Activated CD8-positive, alpha-beta memory T cell treated with anti-CD3 and anti-CD28 coated beads, Interleukin-2, amount 50 U/mL, for 24 hours (primary cell): ENCODE results near the gene ANAPC2.

Experiments used
- DNase-seq: peaks from one replicate; pipeline ENCODE4 v3.0.0-alpha.2; 2020; ENCODE audit errors: extremely low read depth

Gene ANAPC2

DNA sequence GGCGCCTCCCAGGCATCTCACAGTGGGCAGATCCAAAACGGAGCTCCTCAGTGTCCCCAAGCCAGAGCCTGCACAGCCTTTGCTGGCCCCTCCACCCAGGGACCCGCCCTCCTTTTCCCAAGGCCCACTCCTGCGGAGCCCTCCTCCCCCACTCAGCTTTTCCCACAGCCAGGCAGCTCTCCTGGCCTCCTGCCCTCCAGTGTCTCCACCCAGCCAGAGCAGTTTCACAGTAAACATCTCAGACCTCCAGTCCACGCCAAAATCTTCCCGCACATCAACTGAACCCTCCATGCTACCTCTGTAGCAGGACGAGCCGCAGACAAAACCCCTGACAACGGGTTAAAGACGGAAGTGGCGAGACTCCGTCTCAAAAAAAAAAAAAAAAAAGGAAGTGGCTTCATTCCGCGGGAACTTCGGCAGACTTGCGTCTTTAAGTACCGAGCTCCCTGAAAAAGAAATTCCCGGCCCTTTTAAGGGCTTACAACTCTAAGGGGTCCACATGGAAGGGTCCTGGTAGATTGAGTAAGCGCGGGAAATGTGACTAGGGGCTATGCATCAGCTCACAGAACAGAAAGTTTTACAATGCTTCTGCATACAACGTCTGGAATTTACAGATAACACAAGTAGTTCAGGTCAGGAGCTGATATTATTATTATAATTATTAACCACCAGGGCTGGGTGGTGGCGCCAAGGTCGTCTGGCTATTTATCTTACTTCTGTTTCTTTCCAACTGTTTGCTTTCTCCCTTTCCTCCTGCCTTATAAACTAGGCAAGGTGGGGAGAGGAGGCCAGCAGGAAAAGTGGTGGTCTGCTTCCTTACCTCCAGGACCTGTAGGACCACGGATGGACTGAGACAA lies 60.8 kb downstream of the ANAPC2 start:
- DNase-seq: no peak

DNA sequence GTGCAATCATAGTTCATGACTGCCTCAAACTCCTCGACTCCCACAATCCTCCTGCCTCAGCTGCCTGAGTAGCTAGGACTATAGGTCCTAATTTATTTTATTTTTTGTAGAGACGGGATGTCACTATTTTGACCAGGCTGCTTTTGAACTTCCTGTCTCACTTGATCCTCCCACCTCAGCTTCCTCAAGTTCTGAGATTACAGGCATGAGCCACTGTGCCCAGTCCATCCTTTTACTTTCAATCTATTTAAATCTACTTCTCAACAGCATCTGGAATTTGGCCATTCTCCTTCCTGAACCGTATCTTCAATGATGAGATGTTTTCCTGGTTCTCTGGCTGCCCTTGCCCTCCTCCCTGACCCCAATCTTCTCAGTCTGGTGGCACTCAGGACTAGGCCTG lies 61.6 kb downstream of the ANAPC2 start:
- no peak for DNase-seq
